Bronchial epithelial cell (primary cell): Measurements from ENCODE around the gene FAR1. TPM values are rescaled to one million over a fixed set of nuclear protein-coding genes. Genes with fewer than 3 reads are reported as not detected.
A peak's percentile ranks its signal among the peaks of the same experiment; 100 is the strongest.

Experiments
- DNase-seq: peaks from one replicate; pipeline ENCODE4 v3.0.0-alpha.2; 2010; ENCODE audit warnings: low read depth
- FAIRE-seq: peaks from 2 replicates; lab custom pipeline; 2011; peaks lifted over from hg19 to GRCh38; lab: Jason Lieb, UNC
- H3K27me3 ChIP-seq: 2 replicates; pipeline ENCODE4 v1.5.1; 2011; ENCODE audit warnings: low read length; ENCODE audit not compliant: control insufficient read depth, insufficient read depth
- H3K36me3 ChIP-seq: 2 replicates; pipeline ENCODE4 v1.5.1; 2011; ENCODE audit warnings: low read length; ENCODE audit not compliant: control insufficient read depth, insufficient read depth
- H3K4me3 ChIP-seq: 2 replicates; pipeline ENCODE4 v1.5.1; 2011; ENCODE audit warnings: mild to moderate bottlenecking, low read depth, low read length, control low read depth
- total RNA-seq: library from RNA; depleted of rRNA; stranded (reverse); fragments of >200 nt; gene quantifications from 2 replicates; pipeline ENCODE4 v1.2.1, GENCODE V29; 2014
- TF ChIP-seq, protein P1 (sequence below): IDR thresholded peaks from 2 replicates; pipeline ENCODE4 v1.5.1; 2011; ENCODE audit warnings: mild to moderate bottlenecking, moderate library complexity, low read length, control low read depth, inconsistent platforms; ENCODE audit not compliant: insufficient read depth, severe bottlenecking

The FAR1 gene
- total RNA-seq, 1 donor from 2014 or later: 78.7 TPM

DNA sequence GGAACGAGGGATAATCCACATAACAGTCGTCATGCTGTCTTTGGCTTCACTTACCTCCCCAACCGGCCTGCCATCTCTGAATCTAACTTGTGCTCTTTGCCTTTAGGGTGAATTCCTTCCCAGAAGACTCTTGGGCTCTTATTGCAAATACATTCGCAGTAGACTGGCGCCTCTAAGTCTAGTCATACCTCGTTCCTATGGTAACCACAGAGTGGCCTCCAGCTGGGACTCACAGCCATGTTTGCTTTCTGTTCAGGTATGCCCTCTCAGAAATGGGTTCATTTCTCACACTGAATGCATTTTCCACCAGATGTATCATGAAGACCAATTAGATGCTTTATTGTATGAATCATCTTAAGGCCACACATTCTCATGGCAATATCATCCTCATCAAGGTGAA lies 112.7 kb downstream of the FAR1 start:
- TF ChIP-seq, protein P1, sequence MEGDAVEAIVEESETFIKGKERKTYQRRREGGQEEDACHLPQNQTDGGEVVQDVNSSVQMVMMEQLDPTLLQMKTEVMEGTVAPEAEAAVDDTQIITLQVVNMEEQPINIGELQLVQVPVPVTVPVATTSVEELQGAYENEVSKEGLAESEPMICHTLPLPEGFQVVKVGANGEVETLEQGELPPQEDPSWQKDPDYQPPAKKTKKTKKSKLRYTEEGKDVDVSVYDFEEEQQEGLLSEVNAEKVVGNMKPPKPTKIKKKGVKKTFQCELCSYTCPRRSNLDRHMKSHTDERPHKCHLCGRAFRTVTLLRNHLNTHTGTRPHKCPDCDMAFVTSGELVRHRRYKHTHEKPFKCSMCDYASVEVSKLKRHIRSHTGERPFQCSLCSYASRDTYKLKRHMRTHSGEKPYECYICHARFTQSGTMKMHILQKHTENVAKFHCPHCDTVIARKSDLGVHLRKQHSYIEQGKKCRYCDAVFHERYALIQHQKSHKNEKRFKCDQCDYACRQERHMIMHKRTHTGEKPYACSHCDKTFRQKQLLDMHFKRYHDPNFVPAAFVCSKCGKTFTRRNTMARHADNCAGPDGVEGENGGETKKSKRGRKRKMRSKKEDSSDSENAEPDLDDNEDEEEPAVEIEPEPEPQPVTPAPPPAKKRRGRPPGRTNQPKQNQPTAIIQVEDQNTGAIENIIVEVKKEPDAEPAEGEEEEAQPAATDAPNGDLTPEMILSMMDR: no peak
- DNase-seq: peak; percentile 33
- no peaks in the 10 kb centered on the region for H3K27me3 ChIP-seq
- no peaks in the 10 kb centered on the region for H3K36me3 ChIP-seq
- H3K4me3 ChIP-seq: no peak overlapping the region
- no peak for FAIRE-seq

Other genes starting within 250 kb of the FAR1 start
- gene BTBD10, start 205.4 kb upstream of the FAR1 start, total RNA-seq: 120 and 128 TPM in 2 replicates
- gene PTH, start 172.7 kb upstream of the FAR1 start, total RNA-seq: not detected in 2 replicates